ENCODE measurements around the gene NKX6-2.
"Not testable (repeated sequence)": the region's sequence is repeated elsewhere in the genome, so short reads cannot be mapped to it uniquely, and the experiment has no call there.

Gene NKX6-2

DNA sequence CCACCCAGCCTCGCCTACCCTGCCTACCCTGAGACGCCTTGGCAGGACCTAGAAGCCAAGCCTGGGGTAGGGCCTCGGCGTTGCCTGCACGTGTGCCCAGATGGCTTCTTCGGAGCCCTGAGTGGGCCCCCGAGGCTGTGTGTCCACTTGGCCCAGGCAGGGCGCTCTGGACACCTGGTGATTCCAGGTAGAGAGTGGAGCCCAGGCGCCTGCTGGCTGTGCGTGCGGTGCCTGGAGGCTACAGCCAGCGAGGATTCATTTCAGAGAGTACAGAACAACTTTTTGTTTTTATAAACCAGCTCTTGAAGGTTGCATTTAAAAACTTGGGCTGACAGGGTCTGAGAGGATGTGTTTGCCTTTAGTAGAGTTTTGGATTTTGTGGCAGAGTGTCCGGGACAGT lies 40.0 kb downstream of the NKX6-2 start:
- H4K20me1 ChIP-seq (ENCODE audit: insufficient read depth, low read length): no peaks in the 10 kb centered on the region
- no peak overlapping the region for H3K9ac ChIP-seq (ENCODE audit: low read length)
- no peak overlapping the region for H2AFZ ChIP-seq (ENCODE audit: low read depth, low read length)
- H3K4me3 ChIP-seq (ENCODE audit: low read length): no peak overlapping the region
- no peaks in the 10 kb centered on the region for H3K79me2 ChIP-seq (ENCODE audit: low read length)
- no peaks in the 10 kb centered on the region for H3K4me1 ChIP-seq (ENCODE audit: low read length)
- H3K4me2 ChIP-seq (ENCODE audit: low read length): no peak overlapping the region
- no peaks in the 10 kb centered on the region for H3K27me3 ChIP-seq (ENCODE audit: low read depth, low read length)
- TF ChIP-seq, protein P1, sequence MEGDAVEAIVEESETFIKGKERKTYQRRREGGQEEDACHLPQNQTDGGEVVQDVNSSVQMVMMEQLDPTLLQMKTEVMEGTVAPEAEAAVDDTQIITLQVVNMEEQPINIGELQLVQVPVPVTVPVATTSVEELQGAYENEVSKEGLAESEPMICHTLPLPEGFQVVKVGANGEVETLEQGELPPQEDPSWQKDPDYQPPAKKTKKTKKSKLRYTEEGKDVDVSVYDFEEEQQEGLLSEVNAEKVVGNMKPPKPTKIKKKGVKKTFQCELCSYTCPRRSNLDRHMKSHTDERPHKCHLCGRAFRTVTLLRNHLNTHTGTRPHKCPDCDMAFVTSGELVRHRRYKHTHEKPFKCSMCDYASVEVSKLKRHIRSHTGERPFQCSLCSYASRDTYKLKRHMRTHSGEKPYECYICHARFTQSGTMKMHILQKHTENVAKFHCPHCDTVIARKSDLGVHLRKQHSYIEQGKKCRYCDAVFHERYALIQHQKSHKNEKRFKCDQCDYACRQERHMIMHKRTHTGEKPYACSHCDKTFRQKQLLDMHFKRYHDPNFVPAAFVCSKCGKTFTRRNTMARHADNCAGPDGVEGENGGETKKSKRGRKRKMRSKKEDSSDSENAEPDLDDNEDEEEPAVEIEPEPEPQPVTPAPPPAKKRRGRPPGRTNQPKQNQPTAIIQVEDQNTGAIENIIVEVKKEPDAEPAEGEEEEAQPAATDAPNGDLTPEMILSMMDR (IDR thresholded peaks at IDR 0.05; ENCODE audit: low read depth, low read length): no peak
- no peak for TF ChIP-seq EZH2phosphoT487 (IDR thresholded peaks at IDR 0.05; ENCODE audit: low read depth)
- no peaks in the 10 kb centered on the region for H3K36me3 ChIP-seq (replicated peaks; ENCODE audit: low read depth, low read length)
- H3K27ac ChIP-seq (ENCODE audit: low read length): no peak overlapping the region
- no peaks in the 10 kb centered on the region for H3K9me3 ChIP-seq (ENCODE audit: insufficient read depth, low read length)

DNA sequence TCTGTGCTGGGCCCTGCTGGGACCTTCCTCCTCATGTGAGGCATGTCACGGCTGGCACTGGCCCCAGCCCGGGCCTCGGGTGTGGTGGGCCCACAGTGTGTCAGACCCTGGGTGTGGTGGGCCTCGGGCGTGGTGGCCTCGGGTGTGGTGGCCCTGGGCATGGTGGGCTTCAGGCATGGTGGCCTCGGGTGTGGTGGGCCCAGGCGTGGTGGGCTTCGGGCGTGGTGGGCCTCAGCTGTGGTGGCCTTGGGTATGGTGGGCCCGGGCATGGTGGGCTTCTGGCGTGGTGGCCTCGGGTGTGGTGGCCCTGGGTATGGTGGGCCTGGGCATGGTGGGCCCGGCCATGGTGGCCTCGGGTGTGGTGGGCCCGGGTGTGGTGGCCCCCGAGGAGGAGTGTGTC lies 40.4 kb downstream of the NKX6-2 start:
- Histone ChIP-seq H3K4me1 (ENCODE audit: low read length) (no peaks in the 10 kb centered on the region), H3K9me3 (ENCODE audit: insufficient read depth, low read length) (no peaks in the 10 kb centered on the region), H3K79me2 (ENCODE audit: low read length) (no peaks in the 10 kb centered on the region), H2AFZ (ENCODE audit: low read depth, low read length) (no peak overlapping the region), H3K4me3 (ENCODE audit: low read length) (no peak overlapping the region), H3K4me2 (ENCODE audit: low read length) (no peak overlapping the region), H3K27ac (ENCODE audit: low read length) (no peak overlapping the region), H3K9ac (ENCODE audit: low read length) (no peak overlapping the region), H3K36me3 (replicated peaks; ENCODE audit: low read depth, low read length) (no peaks in the 10 kb centered on the region), H4K20me1 (ENCODE audit: insufficient read depth, low read length) (no peaks in the 10 kb centered on the region), H3K27me3 (ENCODE audit: low read depth, low read length) (no peaks in the 10 kb centered on the region)
- no peak for TF ChIP-seq EZH2phosphoT487 (IDR thresholded peaks at IDR 0.05; ENCODE audit: low read depth)
- TF ChIP-seq, protein P1 (IDR thresholded peaks at IDR 0.05; ENCODE audit: low read depth, low read length): no peak

DNA sequence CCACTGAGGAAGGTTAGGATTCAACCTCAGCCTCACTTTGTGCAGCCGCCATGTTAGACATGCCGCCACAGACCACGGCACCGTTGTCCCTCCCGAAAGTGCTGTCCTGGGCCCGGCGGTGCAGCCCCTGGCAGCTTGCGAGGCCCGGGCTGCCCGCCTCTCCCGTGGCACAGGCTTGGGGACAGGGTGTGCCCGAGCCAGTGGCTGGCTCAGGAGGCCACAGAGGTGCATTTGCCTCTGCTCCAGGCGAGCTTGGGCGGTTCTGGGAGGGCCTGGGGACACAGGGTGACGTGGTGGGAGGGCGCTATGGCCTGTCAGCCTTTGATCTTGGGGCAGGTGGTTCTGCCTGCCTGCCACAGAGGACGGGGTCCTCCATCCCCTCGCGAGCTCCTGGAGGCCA lies 41.1 kb downstream of the NKX6-2 start:
- H2AFZ ChIP-seq (ENCODE audit: low read depth, low read length): no peak overlapping the region
- no peaks in the 10 kb centered on the region for H3K4me1 ChIP-seq (ENCODE audit: low read length)
- no peaks in the 10 kb centered on the region for H3K36me3 ChIP-seq (replicated peaks; ENCODE audit: low read depth, low read length)
- TF ChIP-seq, protein P1 (IDR thresholded peaks at IDR 0.05; ENCODE audit: low read depth, low read length): no peak
- TF ChIP-seq EZH2phosphoT487 (IDR thresholded peaks at IDR 0.05; ENCODE audit: low read depth): no peak
- no peak overlapping the region for H3K9ac ChIP-seq (ENCODE audit: low read length)
- no peak overlapping the region for H3K4me3 ChIP-seq (ENCODE audit: low read length)
- H3K9me3 ChIP-seq (ENCODE audit: insufficient read depth, low read length): no peaks in the 10 kb centered on the region
- H4K20me1 ChIP-seq (ENCODE audit: insufficient read depth, low read length): no peaks in the 10 kb centered on the region
- H3K4me2 ChIP-seq (ENCODE audit: low read length): no peak overlapping the region
- no peaks in the 10 kb centered on the region for H3K27me3 ChIP-seq (ENCODE audit: low read depth, low read length)
- H3K27ac ChIP-seq (ENCODE audit: low read length): no peak overlapping the region
- H3K79me2 ChIP-seq (ENCODE audit: low read length): no peaks in the 10 kb centered on the region

DNA sequence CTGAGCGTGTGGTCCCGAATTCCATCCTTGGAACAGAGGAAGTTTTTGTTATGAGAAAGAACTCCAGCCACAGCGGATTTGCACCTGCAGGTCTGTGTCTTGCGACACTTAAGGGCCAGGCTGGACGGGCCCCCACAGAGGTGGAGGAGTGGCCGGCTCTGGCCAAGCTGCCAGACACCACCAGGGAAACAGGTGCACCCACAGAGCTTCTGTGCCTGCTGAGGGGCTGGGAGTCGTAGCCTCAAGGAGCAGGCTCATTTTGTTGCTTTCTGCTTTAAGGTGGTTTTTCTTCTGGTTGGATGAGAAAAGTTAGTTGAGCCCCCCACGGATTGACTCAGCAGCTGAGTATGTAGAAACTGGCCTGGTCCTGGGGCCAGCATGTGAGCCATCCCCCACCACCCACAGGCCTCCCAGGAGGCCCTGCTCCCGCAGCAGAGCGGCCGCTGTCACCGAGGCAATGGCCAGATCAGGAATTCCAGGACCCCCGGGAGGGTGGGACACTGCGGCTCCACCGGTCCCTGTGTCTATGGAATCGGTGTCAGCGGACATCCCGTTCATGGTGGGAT lies 41.9 kb downstream of the NKX6-2 start:
- TF ChIP-seq EZH2phosphoT487 (IDR thresholded peaks at IDR 0.05; ENCODE audit: low read depth): no peak
- TF ChIP-seq, protein P1 (IDR thresholded peaks at IDR 0.05; ENCODE audit: low read depth, low read length): no peak
- Histone ChIP-seq H3K4me3 (ENCODE audit: low read length) (no peak overlapping the region), H3K27ac (ENCODE audit: low read length) (no peak overlapping the region), H4K20me1 (ENCODE audit: insufficient read depth, low read length) (no peaks in the 10 kb centered on the region), H3K4me2 (ENCODE audit: low read length) (no peak overlapping the region), H3K79me2 (ENCODE audit: low read length) (no peaks in the 10 kb centered on the region), H3K4me1 (ENCODE audit: low read length) (no peaks in the 10 kb centered on the region), H3K9ac (ENCODE audit: low read length) (no peak overlapping the region), H3K9me3 (ENCODE audit: insufficient read depth, low read length) (no peaks in the 10 kb centered on the region), H3K36me3 (replicated peaks; ENCODE audit: low read depth, low read length) (no peaks in the 10 kb centered on the region), H2AFZ (ENCODE audit: low read depth, low read length) (no peak overlapping the region), H3K27me3 (ENCODE audit: low read depth, low read length) (no peaks in the 10 kb centered on the region)

DNA sequence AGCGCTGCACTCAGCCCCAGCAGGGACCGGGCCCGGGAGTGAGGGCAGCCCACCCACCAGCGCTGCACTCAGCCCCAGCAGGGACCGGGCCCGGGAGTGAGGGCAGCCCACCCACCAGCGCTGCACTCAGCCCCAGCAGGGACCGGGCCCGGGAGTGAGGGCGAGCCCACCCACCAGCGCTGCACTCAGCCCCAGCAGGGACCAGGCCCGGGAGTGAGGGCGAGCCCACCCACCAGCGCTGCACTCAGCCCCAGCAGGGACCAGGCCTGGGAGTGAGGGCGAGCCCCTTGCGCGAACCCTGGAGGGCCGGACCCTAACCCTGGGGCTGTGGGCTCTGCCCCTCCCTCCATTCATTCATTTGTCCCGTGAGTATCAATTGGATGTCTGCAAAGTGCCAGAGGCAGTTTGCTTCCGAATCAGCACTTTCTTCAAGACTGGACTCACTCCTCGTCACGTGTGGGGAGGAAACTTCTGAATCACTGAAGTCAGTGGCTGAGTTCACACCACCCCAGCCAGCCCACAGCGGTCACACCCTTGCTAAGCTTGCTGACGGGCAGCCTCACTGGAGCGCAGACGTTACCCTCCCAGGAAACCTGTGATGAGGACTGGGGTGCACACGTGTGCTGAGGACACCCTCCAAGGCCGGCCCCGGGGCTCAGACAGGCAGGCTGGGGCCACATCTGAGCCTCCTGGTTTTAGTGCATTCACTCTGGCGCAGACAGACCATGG lies 42.6 kb downstream of the NKX6-2 start:
- not testable (repeated sequence) for H4K20me1 ChIP-seq (ENCODE audit: insufficient read depth, low read length); H3K36me3 ChIP-seq (replicated peaks; ENCODE audit: low read depth, low read length); H3K79me2 ChIP-seq (ENCODE audit: low read length)

More for the DNA sequence above, 42.6 kb downstream of the NKX6-2 start:
- not testable (repeated sequence) for H3K4me2 ChIP-seq (ENCODE audit: low read length); H3K27ac ChIP-seq (ENCODE audit: low read length); H3K27me3 ChIP-seq (ENCODE audit: low read depth, low read length); H3K4me1 ChIP-seq (ENCODE audit: low read length); H3K9me3 ChIP-seq (ENCODE audit: insufficient read depth, low read length); H3K4me3 ChIP-seq (ENCODE audit: low read length); H2AFZ ChIP-seq (ENCODE audit: low read depth, low read length); H3K9ac ChIP-seq (ENCODE audit: low read length)

Measured in OCI-LY3 (cell line).